GM12874 (cell line): ENCODE measurements around the gene SFSWAP.

Source experiments
- TF ChIP-seq, protein P1 (sequence below): IDR thresholded peaks from 2 replicates; pipeline ENCODE4 v1.5.1; 2011; ENCODE audit warnings: low read depth, mild to moderate bottlenecking, control low read depth, low read length, moderate library complexity; ENCODE audit not compliant: insufficient read depth

Gene SFSWAP

DNA sequence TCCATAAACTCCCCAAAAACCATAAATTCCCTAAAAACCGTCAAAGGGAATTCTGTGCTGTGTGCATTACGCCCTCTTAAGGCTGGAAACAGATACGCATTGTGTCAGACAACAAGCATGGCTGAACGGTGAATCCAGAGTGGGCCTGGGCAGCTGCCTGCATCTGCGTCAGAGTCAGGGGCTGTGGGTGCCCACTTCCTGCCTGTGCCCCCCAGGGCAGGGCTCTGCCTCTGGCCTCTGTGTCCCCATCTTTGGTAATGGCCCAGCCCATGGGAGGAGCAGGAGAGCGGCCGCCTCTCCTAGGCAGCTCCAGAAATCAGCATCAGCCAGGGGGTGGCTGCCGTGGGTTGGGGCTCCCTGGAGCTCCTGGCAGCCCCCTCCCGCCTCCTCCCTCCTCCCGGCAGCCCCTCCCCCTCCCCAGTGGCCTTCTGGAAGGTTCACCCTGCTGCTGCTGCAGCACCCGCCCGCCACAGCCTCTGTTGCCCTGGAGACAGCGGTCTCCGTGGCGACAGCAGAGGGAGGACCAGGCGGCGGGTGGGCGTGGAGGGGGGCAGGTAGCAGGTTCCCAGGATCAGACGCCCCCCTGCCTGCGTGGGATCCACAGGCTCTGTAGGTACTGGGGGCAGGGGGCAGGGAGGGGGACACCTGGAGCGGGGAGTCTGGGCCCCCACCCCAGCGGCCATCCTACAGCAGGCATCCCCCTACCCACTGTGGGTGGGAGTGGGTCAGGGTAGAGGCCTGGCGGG is 123.2 kb downstream of the SFSWAP start:
- TF ChIP-seq, protein P1, sequence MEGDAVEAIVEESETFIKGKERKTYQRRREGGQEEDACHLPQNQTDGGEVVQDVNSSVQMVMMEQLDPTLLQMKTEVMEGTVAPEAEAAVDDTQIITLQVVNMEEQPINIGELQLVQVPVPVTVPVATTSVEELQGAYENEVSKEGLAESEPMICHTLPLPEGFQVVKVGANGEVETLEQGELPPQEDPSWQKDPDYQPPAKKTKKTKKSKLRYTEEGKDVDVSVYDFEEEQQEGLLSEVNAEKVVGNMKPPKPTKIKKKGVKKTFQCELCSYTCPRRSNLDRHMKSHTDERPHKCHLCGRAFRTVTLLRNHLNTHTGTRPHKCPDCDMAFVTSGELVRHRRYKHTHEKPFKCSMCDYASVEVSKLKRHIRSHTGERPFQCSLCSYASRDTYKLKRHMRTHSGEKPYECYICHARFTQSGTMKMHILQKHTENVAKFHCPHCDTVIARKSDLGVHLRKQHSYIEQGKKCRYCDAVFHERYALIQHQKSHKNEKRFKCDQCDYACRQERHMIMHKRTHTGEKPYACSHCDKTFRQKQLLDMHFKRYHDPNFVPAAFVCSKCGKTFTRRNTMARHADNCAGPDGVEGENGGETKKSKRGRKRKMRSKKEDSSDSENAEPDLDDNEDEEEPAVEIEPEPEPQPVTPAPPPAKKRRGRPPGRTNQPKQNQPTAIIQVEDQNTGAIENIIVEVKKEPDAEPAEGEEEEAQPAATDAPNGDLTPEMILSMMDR = peak; percentile 25; the same call in 1 of the 2 replicates

DNA sequence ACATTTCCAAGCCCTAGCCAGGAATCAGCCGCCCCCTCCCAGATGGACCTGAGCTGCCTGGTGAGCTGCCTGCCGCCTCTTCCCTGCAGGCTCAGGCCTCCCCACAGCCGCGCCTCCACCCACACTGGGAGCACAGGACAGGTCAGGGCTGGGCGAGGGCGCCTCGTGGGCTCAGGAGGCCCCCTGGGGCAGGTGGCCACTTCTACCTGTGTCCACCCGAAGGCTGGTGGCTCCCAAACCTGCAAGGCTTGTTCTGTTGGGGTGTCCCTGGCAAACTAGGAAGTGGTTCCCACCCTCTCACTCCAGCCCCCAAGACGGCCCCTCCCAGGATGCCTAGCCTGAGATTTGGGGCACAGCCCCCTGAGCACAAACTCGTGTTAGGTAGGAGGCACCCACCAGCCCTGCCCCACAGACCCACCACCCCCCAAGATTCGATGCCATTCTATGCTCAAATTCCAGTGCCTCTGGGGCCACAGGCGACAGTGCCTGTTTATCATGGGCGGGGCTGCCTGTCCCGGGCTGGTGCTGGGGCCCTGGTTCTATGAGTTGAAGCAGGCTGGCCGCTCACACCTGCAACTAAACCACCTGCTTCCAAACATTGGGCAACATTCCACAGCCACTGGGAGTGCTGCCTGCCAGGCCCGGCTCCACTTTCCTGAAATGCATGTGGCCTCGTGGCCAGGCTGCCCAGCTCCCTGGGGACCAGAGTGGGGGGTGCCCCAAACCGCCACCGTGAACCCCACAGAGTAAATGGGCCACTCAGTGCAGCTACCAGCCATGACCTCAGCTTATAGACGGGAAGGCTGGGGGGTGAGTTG is 124.1 kb downstream of the SFSWAP start:
- TF ChIP-seq, protein P1 = no peak

DNA sequence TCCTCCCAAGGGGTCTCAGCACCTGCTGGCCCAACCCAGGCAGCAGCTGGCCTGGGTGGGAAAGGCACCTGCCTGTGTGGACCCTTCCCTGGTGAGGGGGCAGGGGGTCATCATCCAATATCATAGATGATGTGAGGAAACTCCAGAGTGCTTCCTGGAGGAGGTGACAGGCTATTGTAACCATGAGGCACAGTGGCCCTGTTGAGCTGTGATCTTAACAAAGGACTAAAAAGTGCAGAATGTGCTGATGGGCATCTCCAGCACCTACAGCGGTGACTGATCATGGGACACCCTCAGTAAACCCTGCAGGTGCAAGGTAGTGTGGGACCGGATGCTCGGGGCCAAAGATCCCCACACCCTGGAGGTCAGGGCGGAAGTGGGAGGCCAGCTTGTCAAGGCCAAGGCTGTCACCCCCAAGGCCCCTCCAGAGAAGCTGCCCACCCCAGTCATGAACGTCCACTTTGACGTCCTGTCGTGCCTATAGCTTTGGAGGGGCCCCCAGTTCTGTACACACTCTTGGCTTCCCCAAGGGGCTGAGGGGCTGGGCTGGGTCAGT is 124.8 kb downstream of the SFSWAP start:
- TF ChIP-seq, protein P1 = no peak

DNA sequence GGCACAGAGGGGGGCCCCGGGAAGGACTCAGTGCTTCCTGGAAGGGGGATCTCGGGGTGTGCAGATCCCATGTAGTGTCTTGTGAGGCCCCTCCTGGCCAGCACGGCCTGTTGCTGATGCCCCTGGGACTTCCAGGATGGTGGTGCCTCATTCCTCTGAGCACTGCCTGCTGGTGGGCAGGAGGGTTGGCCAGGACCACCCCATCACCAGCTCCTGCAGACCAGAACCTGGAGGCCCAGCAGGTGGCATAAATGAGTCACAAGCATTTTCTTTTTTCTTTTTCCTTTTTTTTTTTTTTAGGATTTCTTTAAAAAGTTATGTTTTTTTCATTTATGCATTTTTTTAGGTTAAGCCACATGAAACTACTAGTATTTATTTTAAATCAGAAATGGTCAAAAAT is 125.3 kb downstream of the SFSWAP start:
- TF ChIP-seq, protein P1 = peak; percentile 40

DNA sequence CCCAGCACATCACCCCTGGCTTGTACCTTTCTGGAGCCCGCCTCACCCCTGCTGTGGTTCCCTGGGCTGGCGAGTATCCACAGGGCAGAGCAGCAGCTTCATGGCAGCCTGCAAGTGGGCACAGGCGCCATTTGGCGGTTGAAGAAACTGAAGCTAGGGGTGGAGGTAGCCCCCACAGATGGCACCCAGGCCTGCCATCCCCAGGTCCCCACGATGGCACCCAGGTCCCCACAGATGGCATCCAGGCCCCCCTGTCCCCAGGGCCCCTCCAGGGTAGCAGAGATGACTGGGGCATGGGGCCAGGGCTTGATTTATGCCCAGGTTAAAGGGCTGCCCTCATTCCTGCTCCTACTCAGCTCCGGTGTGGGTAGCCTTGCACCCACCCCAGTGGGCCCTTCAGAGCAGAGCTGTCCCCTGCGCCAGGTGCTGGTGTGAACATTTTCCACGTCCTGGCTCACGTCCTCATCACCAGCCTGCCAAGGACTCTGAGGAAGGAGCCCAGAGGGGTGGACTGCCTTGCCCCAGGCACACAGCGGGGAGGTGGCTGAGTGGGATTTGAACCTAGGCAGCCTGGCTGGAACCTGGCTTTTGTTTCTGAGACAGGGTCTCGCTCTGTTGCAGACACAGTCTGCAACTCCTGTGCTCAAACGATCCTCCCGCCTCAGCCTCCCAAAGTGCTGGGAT is 126.0 kb downstream of the SFSWAP start:
- TF ChIP-seq, protein P1 = no peak

DNA sequence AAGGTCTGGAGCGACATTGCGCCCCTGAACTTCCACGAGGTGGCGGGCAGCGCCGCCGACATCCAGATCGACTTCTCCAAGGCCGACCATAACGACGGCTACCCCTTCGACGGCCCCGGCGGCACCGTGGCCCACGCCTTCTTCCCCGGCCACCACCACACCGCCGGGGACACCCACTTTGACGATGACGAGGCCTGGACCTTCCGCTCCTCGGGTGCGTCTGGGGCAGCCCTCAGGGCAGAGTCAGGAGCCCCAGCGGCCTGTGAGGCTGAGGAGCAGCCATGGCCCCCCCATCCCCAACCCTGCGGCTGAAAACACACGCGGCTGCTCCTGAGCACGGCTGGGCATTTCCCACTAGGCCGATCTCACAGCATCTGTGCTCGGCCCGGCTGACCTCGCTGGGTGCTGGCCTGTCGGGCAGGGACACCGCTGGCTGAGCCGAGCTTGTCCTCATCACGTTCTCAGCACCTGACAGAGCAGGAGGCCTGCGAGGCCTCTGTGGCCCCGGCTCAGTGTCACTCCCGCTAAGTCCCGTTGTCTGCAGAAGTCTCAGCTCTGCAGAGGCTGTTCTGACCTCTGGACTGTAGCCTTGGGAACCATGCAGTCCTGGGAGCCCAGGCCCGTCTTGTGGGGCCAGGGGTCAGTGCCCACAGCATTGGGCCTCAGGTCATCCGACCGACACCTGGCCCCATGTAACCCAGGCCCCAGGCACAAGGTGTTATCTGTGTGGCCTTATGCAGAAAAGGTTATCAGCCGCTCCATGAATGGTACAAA is 129.9 kb downstream of the SFSWAP start:
- TF ChIP-seq, protein P1 = no peak

DNA sequence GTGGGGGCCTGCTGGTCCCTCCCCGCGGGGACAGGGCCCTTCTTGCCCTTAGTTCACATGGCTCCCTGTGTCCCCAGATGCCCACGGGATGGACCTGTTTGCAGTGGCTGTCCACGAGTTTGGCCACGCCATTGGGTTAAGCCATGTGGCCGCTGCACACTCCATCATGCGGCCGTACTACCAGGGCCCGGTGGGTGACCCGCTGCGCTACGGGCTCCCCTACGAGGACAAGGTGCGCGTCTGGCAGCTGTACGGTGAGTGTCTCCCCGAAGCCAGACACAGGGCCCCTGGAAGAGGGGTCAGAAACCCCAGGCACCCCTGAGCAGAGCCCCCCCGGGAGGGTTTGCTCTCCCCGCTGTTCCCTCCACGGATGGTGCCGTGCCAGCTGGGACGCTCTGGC is 130.7 kb downstream of the SFSWAP start:
- TF ChIP-seq, protein P1 = no peak
